ENCODE results near the gene EIF4EBP2.

GRCh38 chr10:70396140-70396539 is 7.8 kb upstream of the EIF4EBP2 start:
- TF ChIP-seq CTCF (conservative IDR thresholded peaks at IDR 0.05) (no peak), EZH2 (IDR thresholded peaks at IDR 0.05; ENCODE audit: low read depth) (no peak)
